GM19193 (cell line): ENCODE measurements around the gene PTPRD.

Experiments
- POLR2A ChIP-seq: IDR thresholded peaks from 4 replicates; pipeline ENCODE4 v1.6.1; 2011; ENCODE audit not compliant: insufficient read depth, insufficient read length; ENCODE audit errors: extremely low read depth

PTPRD gene

GRCh38 chr9:9881692-9882091 lies 731.1 kb downstream of the PTPRD start:
- TF ChIP-seq POLR2A = no peak

- TF ChIP-seq POLR2A = no peak
These were observed 738.5 kb downstream of the PTPRD start for GRCh38 chr9:9874270-9874669.

DNA sequence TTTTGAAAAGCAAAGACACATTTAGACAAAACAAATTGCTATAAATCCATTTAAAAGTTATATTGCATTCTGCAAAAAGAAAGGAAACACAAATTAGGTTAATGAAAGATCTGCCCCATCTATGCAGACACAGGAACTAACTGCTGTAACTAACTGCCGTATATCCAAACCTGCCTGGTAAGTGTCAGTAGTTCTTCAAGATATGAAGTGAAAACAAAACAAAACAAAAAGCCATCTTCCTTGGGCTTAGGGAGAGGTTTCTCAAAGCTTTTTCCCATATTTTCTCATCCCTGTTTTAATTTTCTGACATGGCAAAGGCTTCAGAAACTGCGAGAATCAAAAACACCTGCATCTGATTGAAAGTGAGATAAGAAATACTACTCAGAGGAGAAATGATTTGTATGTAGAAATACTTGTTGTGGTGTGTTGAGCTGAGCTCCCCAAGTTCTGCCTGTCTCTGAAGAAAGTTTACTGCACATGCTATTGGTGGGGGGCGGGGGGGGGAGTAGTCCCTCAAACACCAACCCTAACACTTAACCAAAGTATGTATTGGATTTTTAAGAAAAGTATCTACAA lies 750.5 kb downstream of the PTPRD start:
- no peak for TF ChIP-seq POLR2A

DNA sequence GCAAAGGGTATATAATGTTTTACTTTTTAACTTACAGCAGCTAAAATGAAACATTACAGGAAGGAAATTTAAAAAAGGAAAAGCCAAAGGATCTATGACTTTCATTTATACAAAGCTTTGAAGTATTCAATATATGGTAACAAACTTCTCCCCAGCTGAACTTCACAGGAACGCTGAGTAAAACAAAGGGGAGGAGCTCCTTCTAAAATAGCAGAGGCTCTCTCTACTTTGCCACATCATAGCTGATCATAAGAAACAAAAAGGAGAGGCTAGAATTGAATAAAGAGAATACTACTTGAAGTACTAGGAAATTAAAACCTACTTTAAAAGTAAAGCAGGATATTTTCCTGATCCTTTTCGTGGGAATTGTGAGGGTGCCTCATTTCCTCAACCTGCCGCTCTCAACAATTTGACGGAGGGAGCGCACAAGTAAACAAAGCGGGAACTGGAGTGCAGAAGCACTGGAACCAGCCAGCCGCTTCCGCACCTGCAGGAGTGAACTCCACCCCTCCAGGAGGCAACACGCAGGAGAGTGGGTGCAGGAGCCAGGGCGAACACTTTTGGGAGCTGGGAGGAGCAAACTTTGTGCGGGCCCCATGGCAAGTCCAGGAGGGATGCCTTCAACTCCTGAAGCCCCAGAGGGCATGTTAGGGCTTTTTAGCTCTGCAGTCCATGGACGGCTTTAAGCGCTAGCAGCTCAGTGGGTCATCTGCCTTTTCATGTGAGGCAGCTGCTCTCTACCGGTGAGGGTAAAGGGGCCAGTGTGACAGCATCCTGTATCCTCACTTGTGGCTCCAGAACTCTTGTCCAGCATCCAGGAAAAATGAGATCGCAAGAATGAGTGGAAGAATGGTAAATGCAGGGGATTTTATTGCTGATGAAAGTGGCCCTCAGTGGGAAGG lies 757.4 kb downstream of the PTPRD start:
- no peak for TF ChIP-seq POLR2A

- TF ChIP-seq POLR2A = no peak
These were observed 765.1 kb downstream of the PTPRD start for GRCh38 chr9:9847750-9848149.

DNA sequence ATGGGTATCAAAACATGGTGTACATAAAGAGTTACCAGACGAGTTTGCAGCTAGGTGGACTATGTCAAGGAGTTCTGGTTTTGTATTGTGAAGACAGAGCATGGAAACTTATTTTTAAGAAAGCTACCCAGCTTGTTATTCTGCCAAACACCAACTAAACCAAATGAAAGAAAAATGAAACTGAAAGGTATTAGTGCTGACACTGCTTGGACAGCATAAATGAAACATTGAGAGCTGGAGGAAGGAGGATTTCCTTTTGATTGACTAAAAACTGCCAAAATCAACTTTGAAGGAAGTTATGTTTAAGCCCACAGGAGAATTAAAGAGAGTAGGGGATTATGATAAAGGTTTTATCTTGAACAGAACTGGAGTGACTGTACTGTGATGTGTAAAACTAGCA lies 766.2 kb downstream of the PTPRD start:
- no peak for TF ChIP-seq POLR2A

- no peak for TF ChIP-seq POLR2A
These were observed 792.4 kb downstream of the PTPRD start for GRCh38 chr9:9820436-9820835.

DNA sequence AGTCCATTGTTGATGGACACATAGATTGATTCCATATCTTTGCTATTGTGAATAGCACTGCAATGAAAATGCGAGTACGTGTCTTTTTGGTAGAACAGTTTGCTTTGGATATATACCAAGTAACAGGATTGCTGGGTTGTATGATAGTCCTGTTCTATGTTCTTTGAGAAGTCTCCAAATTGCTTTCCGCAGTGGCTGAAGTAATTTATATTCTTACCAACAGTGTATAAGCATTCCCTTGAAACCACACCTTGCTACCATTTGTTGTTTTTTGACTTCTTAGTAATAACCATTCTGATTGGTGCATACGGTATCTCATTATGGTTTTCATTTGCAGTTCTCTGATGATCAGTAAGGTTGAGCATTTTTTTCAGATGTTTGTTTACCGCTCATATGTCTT lies 792.9 kb downstream of the PTPRD start:
- no peak for TF ChIP-seq POLR2A

- no peak for TF ChIP-seq POLR2A
These were observed 795.6 kb downstream of the PTPRD start for GRCh38 chr9:9817176-9817575.

GRCh38 chr9:9804109-9804508 lies 808.7 kb downstream of the PTPRD start:
- no peak for TF ChIP-seq POLR2A

- no peak for TF ChIP-seq POLR2A
These were observed 813.5 kb downstream of the PTPRD start for GRCh38 chr9:9799287-9799686.

- TF ChIP-seq POLR2A = no peak
These were observed 820.5 kb downstream of the PTPRD start for GRCh38 chr9:9792144-9792857.

- TF ChIP-seq POLR2A = no peak
These were observed 821.2 kb downstream of the PTPRD start for GRCh38 chr9:9791611-9792010.

GRCh38 chr9:9790216-9790872 lies 822.5 kb downstream of the PTPRD start:
- TF ChIP-seq POLR2A = no peak

DNA sequence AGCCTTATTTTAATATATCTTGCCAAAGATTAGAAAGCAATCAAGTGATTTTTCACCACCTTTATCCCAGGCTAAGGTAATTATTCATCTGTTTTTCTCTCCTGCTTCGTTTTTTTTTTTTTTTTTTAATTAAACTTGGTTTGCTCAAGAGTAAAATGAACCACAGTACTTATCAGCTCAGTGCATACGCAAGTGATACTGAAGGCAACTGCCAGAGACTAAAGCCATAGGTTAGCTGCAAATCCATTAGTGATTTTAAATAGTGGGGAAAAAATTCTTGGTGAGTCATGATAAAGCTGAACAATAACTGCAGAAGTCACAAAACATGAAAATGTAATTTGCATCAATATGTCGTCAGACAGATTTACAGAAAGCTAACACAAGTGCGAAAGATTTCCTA lies 829.1 kb downstream of the PTPRD start:
- no peak for TF ChIP-seq POLR2A
